HG02642 (cell line): ENCODE data around the gene EPHB1.

Experiments used
- ATAC-seq: cut with Tn5 transposase; IDR thresholded peaks from one replicate; pipeline ENCODE4 v1.9.1; 2021; ENCODE audit warnings: mild to moderate bottlenecking; ENCODE audit not compliant: unreplicated experiment, poor library complexity

The EPHB1 gene

DNA sequence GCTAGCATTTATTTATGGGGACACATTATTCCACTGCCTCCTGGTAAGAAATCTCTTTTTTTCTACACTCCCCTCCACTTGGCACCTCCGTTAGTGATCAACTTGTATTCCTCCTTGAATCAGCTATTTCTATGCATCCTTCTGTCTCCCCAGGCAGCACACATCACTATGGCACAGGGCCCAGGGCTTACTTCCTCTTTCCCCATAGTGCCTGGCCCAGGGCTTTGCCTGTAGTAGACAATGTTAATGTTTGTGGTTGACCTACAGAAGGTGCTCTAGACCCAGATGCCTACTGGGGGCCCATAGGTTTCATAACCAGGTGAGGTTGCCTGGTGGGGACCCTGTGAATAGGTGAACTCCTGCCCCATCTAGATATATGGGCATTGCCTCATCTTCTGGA is 44.9 kb downstream of the EPHB1 start:
- ATAC-seq, result peak; percentile 66

DNA sequence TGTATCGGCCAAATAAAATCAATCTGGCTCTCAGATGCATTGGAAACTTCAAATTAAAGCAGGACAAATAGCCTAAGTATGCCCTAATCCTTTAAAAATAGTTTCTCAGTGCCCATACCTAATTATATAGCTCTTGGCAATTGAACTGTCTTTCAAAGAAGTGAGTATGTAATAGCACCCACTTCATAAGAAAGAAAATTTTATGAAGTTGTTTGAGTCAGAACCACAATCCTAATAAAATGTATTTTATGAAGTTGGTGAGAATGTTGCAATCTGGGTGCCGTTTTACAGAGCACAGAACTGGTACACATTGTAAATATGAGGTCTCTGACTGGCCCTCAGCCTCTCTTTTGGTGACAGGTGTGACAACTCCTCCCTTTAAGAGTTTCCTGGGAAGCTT is 45.4 kb downstream of the EPHB1 start:
- no peak for ATAC-seq

DNA sequence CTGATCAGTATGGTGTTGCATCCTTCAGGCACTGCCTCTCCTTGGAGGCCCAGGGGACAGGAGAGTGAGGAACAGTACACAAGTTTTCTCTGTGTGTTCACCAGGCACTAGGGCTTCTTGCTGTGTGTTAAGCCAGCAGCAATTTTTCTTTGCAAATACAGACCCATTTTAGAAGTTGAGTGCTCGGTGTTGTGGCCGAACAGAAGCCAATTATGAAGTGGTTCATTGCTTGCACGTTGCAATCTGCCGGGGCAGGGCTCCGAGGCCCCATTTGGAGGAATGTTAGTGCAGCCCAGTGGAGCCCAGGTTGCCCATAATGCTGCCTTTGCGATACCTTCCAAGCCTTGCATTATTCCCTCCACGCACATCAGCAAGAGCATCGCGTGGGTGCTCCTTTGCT is 51.0 kb downstream of the EPHB1 start:
- ATAC-seq, result no peak

DNA sequence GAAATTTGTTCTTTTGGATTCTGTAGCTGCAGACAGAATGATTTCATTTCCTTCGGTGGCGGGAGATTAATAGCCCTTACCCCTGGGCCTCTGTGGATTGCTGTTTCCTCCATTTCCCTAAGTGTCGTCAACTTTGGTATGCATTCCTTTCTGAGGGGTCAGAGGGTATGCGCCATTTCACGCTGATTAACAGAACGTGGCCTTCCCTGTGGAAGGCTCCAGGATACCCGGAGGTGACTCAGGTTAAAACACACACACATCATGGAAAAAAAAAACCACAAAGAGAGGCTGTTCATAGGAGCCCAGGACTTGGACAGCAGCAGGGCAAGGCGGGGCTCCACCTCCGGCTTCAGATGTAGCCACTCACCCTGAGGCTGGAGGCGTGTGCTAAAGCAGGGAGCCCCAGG is 51.9 kb downstream of the EPHB1 start:
- ATAC-seq, result no peak

DNA sequence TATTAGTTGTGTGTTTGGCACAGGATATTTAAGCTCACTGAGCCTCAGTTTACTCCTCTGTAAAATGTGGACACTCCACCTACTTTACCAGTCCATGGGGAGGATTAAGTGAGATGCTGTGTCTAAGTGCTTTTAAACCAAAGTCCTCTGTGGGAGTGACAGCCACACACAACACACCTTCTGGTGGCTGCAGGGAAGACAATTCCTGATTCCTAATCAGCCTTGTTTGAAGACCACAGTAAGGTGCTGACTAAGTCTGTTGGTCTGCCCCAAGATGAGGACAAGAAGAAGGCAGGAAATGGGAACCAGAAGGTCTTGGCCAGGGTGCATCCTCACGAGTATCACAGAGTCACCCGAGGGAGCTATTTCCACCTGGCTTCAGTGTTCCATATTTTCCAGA is 52.3 kb downstream of the EPHB1 start:
- no peak for ATAC-seq

DNA sequence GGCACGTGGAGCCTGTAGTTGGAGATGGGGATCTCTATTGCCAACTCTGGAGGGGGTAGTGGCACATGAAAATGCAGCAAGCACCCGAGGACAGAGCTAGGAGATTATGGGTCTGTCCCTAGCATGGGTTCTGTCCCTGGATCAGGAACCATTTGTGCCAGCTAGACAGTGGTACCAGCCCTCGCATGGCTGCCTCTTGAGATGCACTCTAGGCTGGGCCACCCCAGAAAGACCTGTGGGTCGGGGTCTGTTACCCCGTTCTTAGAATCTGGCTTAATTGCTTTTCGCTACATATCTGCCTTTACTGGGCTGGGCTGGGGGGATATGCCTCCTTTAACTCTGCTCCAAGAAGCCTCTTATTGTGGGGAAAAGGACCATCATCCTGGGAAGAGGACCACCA is 54.5 kb downstream of the EPHB1 start:
- no peak for ATAC-seq

DNA sequence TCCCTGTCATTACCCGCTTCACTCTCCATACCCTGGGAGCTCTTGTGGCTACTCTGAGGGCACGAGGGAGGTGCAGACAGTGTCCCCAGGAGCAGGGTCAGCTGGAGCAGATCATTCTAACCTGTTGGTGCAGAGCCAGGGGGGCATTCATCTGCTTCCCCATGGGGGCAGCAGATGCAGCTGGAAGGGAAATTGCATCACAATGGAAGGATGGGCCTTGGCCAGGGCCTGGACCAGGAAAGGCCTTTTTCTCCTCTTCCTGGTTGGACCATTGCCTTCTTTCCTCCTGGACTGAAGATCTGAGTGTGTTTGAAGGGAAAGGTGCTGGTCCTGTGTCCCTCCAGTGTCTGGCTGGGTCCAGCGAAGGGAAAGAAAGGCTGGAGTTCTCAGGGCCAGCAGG is 55.7 kb downstream of the EPHB1 start:
- no peak for ATAC-seq

DNA sequence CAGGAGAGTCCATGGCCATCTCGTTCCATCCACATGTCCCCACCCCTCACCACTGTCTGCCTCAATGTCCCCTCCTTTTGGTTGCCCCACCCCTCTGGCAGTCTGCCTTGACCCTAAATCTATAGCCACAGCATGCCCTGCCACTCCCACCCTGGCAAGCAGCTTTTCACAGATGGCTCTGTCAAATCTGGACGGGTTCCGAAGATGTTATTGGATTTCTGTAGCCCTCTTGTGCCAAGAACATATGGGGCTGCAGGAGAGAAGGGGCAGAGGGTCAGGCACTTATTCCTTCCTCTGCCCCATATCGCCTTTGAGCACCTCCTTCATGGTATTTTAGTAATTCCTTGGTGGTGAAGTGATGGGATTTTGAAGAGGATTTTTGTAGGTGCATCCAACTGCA is 57.1 kb downstream of the EPHB1 start:
- ATAC-seq, result no peak

DNA sequence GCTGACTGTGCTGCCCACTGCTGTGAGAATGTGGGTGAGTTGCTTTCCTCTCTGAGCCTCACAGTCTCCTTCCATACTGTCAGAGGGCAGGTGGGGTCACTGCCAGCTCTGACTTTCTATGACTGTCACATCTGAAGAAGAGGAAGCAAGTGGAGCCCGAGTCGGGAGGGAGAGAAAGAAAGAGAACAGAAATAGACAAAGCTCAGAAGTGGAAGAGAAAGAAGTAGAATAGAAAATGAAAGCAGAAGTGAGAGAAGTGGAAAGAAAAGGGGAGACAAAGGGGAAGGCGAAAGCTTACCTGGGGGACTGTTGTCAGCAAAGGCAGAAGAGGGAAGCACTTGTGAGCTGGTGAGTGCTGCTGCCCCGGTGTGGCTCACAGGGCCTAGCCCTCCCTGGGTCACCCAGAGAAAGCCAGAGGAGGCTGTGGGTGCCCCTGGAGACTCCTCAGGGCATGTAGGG is 57.9 kb downstream of the EPHB1 start:
- ATAC-seq, result peak; percentile 96

DNA sequence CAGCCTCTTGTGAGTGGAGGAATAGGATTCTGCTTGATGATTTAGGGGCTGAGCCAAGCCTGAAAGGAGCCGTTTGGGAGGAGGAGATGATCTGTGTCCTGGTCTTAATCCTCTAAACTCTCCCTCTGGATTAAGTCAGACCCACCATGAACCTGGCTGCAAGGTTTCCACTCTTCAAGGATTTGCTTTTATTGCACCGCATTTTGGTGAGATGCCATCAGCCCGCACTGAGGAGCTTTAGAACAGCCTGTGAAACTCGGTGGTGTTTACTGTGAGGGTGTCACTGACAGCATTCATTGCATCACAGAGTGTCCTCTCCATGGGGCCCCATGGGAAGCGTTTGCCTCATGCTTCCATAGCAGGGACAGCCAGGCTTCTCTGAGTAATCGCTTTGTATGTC is 59.2 kb downstream of the EPHB1 start:
- ATAC-seq, result no peak

DNA sequence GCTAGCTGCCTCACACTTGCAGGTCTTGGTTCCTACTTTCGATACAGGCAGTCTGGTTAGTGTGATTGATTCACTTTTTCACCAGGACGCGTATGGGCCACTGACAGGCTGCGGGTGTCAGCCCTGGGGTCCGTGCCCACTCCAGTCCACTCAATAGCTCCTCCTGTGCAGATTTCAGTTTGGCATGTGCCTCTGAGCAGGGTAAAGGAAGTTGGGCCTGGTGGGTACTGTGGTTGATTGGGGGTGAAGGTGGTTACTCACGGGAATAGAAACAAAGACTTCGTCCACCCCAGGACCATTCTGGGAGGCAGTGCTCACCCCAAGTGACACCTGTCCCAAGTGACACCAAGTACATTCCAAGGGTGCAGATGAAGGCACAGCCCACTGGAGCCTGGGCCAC is 62.3 kb downstream of the EPHB1 start:
- no peak for ATAC-seq

DNA sequence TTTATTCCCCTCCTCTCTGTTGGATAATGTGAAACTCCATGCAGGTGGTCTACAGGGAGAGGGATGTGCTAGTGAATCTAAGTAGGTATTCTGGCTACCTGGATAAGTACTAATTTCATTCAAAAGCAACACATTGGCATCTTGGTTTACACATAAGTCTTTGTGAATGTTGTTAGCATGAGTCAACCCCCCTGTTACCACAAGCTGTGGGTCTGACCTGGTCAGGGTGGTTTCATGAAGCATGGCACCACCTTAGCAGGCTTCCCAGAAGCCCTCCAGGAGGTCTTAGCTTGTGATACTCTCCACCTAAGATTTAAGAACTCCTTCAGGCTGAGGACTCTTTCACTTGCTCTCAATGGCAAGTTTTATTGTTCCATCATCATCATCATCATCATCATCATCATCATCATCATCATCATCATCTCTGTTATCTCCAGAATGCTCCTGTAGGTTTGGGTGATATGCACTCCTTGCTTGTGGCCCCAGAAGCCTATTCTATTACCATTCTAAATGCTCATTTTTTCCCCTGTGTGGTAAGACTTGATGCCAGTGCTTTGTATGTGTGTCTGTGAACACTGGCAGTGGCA is 62.8 kb downstream of the EPHB1 start:
- no peak for ATAC-seq

DNA sequence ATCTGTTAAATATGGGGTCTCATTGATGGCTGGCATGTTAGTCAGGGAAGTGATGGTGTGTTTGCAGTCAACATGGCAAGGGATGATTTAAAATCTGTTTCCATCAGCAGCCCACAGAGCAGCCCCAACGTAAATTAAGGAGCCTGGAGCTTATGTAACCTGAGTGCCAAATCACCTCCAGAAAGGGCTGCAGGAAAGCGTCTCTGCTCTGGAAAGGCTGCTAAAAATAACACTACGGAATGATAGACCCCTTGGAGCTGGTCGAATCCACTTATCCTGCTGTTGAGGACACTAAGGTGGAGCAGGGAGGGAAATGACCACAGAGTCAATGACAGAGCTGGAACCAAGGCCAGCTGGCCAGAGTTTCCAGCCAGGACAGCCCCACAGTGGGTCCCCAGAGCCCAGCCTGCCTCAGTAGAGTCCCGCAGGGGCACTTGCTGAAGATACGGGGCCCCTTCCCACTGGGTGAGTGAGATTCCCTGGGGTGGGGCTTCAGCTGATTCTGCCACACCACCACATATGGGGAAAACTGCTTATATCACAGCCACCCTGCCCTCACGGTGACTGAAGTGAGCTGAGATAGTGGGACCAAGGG is 63.5 kb downstream of the EPHB1 start:
- ATAC-seq, result no peak

DNA sequence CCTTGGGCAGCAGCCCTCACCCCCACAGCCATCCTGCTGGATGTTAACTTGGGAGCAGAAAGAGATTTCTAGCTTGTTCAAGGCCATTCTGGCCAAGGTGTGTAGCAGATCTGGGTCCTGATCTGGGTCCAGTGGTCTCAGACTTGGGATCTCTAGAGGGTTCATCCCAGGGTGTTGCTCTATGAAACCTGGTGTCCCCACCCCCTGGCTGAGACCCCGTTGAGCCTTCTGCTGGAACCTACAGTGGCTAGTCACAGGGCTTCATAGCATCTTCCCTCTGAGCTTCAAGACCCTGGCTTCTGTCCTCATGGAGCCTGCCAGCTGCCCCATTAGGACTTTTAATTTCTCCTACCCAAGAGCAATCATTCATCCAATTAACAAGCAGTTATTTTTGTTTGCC is 64.3 kb downstream of the EPHB1 start:
- no peak for ATAC-seq

DNA sequence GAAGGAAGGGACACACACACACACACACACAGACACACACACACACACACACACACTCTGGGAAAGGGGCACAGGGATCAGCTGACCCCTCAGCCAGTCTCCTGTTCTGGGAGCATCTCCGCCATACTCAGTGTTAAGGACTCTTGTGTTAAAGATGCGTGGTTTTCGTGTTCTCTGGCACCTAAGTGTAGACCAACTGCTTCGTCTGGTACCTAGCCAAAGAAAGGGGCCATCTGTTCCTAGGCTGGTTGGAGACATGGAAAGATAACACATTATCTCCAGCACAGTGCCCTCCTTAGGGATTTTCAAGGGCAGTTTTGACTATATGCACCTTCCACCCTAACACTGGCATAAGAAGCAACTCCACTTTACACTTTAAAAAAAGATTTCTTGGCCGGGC is 65.1 kb downstream of the EPHB1 start:
- no peak for ATAC-seq

DNA sequence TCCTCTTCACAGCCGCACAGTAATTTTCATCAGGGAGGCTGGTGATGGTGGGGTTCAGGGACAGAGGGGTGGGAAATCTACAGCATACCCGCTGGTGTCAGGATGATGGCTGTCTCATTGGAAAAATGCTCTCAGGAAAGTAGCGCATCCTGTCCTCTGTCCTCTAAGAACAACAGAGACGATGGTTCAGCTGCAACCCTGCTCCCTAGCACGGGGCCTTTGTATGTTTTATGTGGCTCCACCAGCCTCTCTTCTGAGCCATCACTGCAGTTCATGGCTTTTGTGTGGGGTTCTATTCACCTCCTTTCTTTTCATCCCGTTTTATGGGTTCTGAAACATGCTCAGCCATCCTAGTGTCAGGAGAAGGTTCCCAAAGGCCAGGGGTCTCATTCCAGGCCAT is 68.9 kb downstream of the EPHB1 start:
- no peak for ATAC-seq

DNA sequence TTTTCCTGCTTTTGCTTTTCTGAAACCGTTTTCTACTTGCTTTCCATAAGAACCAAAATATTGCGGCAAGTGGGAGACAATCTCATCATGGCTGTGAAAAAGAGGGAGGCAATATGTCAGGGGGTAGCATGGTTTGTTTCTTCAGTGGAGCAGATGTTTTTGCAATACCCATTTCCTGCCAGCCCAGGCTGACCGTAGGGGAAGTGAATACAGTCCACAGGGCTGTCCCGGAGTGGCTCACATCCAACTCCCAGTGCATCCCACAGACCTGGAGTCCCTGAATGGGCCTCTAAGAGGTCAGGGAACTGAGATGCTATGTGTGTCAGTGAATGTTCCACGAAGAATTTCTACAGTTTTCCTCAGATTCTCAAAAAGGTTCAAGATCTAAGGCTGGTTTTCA is 69.6 kb downstream of the EPHB1 start:
- ATAC-seq, result no peak

DNA sequence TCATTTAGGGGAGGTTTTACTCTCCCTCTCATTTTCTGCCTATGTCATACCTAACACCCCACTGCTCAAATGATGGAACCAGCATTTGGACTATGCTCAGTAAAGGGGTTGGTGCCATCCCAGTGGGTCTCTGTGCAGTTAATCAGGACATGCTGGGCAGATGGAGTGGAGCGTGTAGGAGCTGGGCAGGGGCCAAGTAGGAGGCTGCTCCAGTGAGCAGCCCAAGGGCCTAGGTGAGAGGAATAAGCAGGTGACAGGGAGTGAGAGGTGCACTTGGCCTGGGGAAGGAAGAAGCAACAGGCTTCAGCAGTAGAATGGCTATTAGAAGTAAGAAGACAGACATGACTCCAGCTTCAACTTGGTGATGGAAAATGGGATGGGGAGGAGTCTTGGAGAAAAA is 72.2 kb downstream of the EPHB1 start:
- no peak for ATAC-seq

DNA sequence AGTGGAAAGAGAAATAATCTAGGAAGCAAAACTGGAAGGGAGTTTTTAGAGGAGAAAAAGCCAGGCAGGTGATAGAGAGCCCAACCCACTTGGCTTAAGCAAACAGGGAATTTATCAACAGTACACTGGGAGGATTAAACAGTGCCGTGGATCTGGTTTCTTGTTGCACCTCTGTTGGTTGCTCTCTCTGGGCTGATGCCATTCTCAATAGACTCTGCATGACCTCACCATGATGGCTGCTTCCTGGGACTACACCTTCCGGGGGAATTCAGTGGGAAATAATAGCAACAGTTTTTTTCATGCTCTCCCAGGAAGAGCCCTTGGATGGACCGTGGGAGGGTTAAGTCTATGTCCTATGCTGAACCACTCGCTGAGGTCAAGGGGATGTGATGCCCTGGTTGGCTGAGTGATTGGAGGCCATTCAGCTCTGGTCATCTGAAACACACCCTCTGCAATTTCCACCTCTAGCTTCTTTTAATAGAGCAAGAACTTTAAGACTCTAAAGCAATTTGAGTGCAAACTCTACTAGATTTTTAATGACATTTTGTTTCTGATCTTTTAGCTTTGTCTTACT is 74.2 kb downstream of the EPHB1 start:
- no peak for ATAC-seq

DNA sequence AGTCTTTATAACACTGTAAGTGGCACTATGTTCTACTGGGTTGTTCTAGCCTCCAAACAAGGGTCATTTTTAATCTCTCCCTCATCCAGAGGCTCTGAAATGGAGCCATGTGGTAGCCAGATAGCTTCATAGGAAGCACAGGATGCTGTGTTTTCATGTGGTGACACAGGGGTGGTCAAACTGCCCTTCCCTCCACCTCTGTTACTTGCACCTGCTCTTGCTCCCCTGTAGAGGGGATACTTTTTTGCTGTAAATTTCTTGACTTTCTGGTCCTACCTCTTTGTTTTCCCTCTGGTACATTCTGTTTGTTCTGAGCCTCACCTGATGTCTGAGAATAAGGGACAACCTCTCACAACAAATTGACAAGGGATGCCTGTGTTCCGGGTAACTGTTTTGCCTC is 76.8 kb downstream of the EPHB1 start:
- ATAC-seq, result no peak

DNA sequence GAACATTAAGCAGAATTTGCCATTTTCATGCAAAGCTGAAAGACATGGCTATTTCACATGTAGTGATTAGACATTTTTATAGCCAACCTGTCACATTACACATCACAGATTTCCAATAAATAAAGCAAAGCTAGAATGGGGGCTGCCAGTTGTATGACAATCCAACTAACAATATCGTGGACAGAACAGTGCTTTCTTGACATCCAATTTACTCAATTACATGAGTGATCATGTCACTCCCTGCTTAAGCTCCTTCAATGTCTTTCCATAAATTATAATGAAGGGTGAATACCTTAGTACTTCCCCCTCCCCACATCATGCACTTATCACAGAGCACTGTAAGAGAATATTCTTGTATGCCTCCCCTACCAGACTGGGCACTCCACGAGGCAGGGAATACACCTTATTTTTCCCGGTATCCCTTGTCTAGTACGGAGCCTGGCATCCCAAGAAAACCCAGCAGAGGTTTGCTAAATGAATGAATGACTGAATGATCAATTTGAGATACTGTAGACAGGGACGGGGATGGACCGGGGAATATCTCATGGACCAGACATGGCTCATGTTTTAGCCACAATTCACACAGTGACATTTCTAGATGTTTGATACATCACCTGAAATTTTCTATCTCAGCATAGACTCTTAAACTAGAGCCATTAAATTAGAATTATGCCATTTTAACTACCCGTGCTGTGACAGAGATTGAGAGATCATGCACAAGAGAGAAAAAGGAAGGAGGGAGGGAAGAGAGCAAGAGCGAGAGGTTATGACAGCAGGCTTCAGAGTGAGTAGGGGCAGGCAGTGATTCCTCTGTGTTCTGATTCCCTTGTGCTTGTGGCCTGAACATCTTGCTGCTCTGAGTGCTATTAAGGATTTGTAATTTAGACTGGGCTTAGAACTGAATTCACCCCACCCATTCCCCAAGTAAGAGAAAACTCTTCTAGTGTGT is 77.7 kb downstream of the EPHB1 start:
- no peak for ATAC-seq
